Uterus (tissue), 4 donors: ENCODE results near the gene RIMKLB. TPM values are rescaled to one million over a fixed set of nuclear protein-coding genes. Genes with fewer than 3 reads are reported as not detected.
"Not testable (repeated sequence)": the region's sequence is repeated elsewhere in the genome, so short reads cannot be mapped to it uniquely, and the experiment has no call there.

ENCODE experiments used
- DNase-seq, 2 donors: peaks; one replicate each; pipeline ENCODE4 v3.0.0-alpha.2; 2019 to 2020
- H3K27ac ChIP-seq, 2 donors: fragments of 200-600 bp; sonication (generic); 1 replicate in 1 of 2; 2 replicates in 1 of 2; pipeline ENCODE4 v1.5.1; 2016 to 2018
- H3K27me3 ChIP-seq, 2 donors: fragments of 200-600 bp; sonication (generic); one replicate each; pipeline ENCODE4 v1.5.1; 2018 to 2019; ENCODE audit warnings: control low read depth in 1 of 2
- H3K36me3 ChIP-seq, 2 donors: fragments of 200-600 bp; sonication (generic); one replicate each; pipeline ENCODE4 v1.5.1; 2019; ENCODE audit warnings: control low read depth in 1 of 2
- H3K4me1 ChIP-seq, 2 donors: fragments of 200-600 bp; sonication (generic); one replicate each; pipeline ENCODE4 v1.5.1; 2018 to 2019; ENCODE audit warnings: control low read depth in 1 of 2
- H3K4me3 ChIP-seq, 2 donors: fragments of 200-600 bp; sonication (generic); 1 replicate in 1 of 2; 2 replicates in 1 of 2; pipeline ENCODE4 v1.5.1; 2018 to 2019; ENCODE audit warnings: mild to moderate bottlenecking in 1 of 2
- H3K9me3 ChIP-seq, 2 donors: fragments of 200-600 bp; sonication (generic); one replicate each; pipeline ENCODE4 v1.5.1; 2019; ENCODE audit warnings: control low read depth in 1 of 2
- POLR2A ChIP-seq, 2 donors: fragments of 450-650 bp; IDR thresholded peaks; one replicate each; pipeline ENCODE4 v1.6.1; 2016; ENCODE audit warnings: antibody characterized with exemption in 2 of 2, mild to moderate bottlenecking in 1 of 2, moderate library complexity in 1 of 2
- intact Hi-C: fragments of 100-400 bp; cut with DNase I; formaldehyde crosslinking; loops from one replicate; pipeline ENCODE4 v1.15.1; 2023; ENCODE audit warnings: low total_unique reads
- total RNA-seq, 4 donors: library from RNA; depleted of rRNA in 3 of 4; stranded (reverse); fragments of >200 nt in 3 of 4; gene quantifications; one replicate each; pipeline versions ENCODE4 v1.1.0 to v1.2.4, GENCODE V29; 2014 to 2023
- TF ChIP-seq, protein P1 (sequence below), 4 experiments: fragments of 200-600 bp in 2 of 4; fragments of 450-650 bp in 2 of 4; sonication (generic) in 2 of 4; IDR thresholded peaks; one replicate each; pipeline ENCODE4 v1.5.1; 2016 to 2019; ENCODE audit warnings: antibody characterized with exemption in 4 of 4, mild to moderate bottlenecking in 2 of 4, moderate library complexity in 1 of 4
- donor health status: DM: yes; HTN: yes; CAD: no.

Gene RIMKLB
- total RNA-seq, 4 donors from 2014 or later, result 25.6 to 155 (median 93.4) TPM

DNA sequence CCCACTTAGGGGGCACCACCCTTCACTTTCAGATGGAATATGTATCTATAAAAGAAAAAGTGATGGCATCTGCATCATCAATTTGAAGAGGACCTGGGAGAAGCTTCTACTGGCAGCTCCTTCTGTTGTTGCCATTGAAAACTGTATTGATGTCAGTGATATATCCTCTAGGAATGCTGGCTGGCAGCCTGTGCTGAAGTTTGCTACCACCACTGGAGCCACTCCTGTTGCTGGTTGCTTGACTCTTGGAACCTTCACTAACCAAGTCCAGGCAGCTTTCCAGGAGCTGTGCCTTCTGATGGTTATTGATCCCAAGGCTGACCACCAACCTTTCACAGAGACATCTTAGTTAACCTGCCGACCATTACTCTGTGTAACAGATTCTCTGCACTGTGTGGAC is 44.7 kb downstream of the RIMKLB start:
- intact Hi-C loops, result no loop called here
- Histone ChIP-seq H3K27me3 (no peaks in the 10 kb centered on the region), H3K9me3 (no peaks in the 10 kb centered on the region), H3K36me3 (no peaks in the 10 kb centered on the region), H3K4me3 (no peak overlapping the region), H3K27ac (no peak overlapping the region), H3K4me1 (peaks cover 0 to under 1% of the 10 kb centered on the region in 2 donors)
- DNase-seq, result no peak
- no peak for TF ChIP-seq POLR2A (IDR thresholded peaks at IDR 0.05)
- TF ChIP-seq, protein P1, sequence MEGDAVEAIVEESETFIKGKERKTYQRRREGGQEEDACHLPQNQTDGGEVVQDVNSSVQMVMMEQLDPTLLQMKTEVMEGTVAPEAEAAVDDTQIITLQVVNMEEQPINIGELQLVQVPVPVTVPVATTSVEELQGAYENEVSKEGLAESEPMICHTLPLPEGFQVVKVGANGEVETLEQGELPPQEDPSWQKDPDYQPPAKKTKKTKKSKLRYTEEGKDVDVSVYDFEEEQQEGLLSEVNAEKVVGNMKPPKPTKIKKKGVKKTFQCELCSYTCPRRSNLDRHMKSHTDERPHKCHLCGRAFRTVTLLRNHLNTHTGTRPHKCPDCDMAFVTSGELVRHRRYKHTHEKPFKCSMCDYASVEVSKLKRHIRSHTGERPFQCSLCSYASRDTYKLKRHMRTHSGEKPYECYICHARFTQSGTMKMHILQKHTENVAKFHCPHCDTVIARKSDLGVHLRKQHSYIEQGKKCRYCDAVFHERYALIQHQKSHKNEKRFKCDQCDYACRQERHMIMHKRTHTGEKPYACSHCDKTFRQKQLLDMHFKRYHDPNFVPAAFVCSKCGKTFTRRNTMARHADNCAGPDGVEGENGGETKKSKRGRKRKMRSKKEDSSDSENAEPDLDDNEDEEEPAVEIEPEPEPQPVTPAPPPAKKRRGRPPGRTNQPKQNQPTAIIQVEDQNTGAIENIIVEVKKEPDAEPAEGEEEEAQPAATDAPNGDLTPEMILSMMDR (IDR thresholded peaks at IDR 0.05), result no peak

DNA sequence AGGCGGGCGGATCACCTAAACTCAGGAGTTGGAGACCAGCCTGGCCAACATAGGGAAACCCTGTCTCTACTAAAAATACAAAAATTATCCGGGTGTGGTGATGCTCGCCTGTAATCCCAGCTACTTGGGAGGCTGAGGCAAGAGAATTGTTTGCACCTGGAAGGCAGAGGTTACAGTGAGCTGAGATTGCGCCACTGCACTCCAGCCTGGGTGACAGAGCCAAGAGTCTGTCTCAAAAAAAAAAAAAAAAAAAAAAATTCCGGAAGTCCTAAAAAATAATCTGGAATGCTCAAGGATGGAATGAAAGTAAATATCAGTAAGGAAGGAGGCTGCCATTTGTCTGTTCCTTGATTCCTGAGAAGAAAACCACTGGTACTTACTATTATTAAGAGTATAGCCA is 45.3 kb downstream of the RIMKLB start:
- H3K4me1 ChIP-seq, H3K27ac ChIP-seq, H3K4me3 ChIP-seq, DNase-seq, H3K36me3 ChIP-seq, intact Hi-C loops, H3K27me3 ChIP-seq, H3K9me3 ChIP-seq: not testable (repeated sequence)

DNA sequence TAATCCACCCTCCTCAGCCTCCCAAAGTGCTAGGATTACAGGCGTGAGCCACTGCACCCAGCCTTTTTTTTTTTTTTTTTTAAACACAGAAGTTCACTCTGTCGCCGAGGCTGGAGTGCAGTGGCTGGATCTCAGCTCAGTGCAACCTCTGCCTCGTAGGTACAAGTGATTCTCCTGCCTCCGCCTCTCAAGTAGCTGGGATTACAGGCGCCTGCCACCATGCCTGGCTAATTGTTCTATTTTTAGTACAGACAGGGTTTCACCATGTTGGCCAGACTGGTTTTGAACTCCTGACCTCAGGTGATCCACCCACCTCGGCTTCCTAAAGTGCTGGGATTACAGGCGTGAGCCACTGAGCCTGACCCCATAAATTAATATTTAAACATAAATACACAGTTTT is 47.8 kb downstream of the RIMKLB start:
- H3K36me3 ChIP-seq, H3K27ac ChIP-seq, H3K9me3 ChIP-seq, intact Hi-C loops, H3K4me3 ChIP-seq, H3K27me3 ChIP-seq, H3K4me1 ChIP-seq, DNase-seq: not testable (repeated sequence)

DNA sequence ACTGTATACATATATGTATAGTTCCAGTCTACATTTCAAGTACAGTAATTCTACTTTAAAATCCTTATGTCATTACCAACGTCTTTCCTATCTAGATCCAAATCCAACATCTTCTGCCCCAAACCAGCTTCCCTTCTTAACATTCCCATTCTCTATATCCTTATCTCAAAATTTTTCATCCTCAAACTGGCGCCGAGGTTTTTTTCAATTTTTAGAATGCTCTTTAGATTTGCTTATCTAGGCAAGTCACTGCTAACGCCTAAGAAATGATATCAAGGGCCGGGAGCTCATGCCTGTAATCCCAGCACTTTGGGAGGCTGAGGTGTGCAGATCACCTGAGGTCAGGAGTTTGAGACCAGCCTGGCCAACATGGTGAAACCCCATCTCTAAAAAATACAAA is 48.3 kb downstream of the RIMKLB start:
- DNase-seq, result no peak
- TF ChIP-seq POLR2A (IDR thresholded peaks at IDR 0.05), result no peak
- TF ChIP-seq, protein P1 (IDR thresholded peaks at IDR 0.05), result no peak
- no peaks in the 10 kb centered on the region for H3K36me3 ChIP-seq
- intact Hi-C loops, result no loop called here
- H3K27ac ChIP-seq, result no peak overlapping the region
- no peaks in the 10 kb centered on the region for H3K4me1 ChIP-seq
- no peak overlapping the region for H3K4me3 ChIP-seq
- H3K27me3 ChIP-seq, result no peaks in the 10 kb centered on the region
- no peaks in the 10 kb centered on the region for H3K9me3 ChIP-seq

DNA sequence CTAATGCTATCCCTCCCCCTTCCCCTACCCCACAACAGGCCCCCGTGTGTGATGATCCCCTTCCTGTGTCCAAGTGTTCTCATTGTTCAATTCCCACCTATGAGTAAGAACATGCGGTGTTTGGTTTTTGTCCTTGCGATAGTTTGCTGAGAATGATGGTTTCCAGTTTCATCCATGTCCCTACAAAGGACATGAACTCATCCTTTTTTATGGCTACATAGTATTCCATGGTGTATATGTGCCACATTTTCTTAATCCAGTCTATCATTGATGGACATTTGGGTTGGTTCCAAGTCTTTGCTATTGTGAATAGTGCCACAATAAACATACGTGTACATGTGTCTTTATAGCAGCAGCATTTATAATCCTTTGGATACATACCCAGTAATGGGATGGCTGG is 62.3 kb downstream of the RIMKLB start:
- H3K27ac ChIP-seq, H3K4me1 ChIP-seq, DNase-seq, intact Hi-C loops, H3K4me3 ChIP-seq, H3K36me3 ChIP-seq, H3K27me3 ChIP-seq, H3K9me3 ChIP-seq: not testable (repeated sequence)

DNA sequence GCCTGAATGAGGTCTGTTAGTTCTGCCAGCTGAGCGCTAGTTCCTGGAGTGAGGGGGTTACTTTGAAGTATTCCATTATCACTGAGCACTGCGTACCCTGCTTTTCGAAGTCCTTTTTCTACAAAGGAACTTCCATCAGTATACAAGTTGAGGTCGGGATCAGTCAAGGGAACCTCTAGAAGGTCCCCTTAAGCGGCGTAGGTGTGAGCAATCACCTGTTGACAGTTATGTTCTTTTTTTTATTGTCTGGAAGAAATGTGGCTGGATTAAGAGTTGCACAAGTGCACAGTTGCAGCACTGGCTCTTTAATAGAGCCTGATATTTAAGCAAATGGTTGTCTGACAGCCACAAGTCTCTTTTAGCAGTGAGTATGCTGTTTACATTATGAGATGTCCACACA is 64.9 kb downstream of the RIMKLB start:
- H3K9me3 ChIP-seq, H3K36me3 ChIP-seq, DNase-seq, H3K27me3 ChIP-seq, H3K27ac ChIP-seq, H3K4me3 ChIP-seq, H3K4me1 ChIP-seq, intact Hi-C loops: not testable (repeated sequence)

DNA sequence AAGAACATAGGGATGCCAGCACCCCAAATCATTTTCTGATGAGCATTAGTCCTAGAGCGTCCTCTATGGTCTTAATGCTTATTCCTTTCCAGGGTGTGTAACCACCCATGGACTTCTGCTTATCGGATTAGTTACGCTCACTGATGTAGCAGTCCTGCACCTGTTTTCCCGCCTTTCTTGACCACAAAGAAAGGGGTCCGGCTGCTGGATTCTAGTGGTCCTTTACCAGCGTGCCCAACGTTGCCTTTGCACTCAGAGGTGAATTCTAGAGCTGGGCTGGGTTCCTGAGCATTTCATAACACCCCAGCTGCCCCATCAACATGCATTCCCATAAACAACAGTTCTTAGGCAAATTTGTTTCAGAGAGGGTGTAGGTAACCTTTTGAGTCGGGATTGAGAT is 68.3 kb downstream of the RIMKLB start:
- intact Hi-C loops, H3K9me3 ChIP-seq, H3K27ac ChIP-seq, DNase-seq, H3K27me3 ChIP-seq, H3K36me3 ChIP-seq, H3K4me1 ChIP-seq, H3K4me3 ChIP-seq: not testable (repeated sequence)

DNA sequence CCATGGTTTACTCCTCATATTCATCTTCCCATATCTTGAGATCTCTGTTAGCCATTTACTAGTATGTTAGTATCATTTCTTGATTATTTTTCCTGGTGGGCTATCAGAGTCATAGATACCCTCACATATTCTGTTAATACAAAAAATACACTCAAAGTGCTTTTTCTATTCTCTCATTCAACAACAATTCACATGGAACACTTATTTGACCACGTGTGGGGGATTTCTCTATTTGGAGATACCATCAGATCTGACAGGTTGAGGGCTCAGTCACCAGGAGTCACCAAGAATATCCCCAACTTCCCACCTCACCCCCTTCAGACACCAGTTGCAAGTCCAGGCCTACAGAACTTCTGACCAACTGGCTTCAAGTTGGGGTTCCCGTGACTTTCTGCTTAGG is 72.7 kb downstream of the RIMKLB start:
- TF ChIP-seq, protein P1 (IDR thresholded peaks at IDR 0.05), result no peak
- TF ChIP-seq POLR2A (IDR thresholded peaks at IDR 0.05), result no peak
- no peak for DNase-seq
- H3K9me3 ChIP-seq, result peaks cover 0 to 4% of the 10 kb centered on the region in 2 donors
- H3K4me3 ChIP-seq, result no peak overlapping the region
- H3K27ac ChIP-seq, result no peak overlapping the region
- H3K4me1 ChIP-seq, result no peaks in the 10 kb centered on the region
- intact Hi-C loops, result no loop called here
- no peaks in the 10 kb centered on the region for H3K27me3 ChIP-seq
- no peaks in the 10 kb centered on the region for H3K36me3 ChIP-seq
